ENCODE results near the gene DNA2. TPM values are rescaled to one million over a fixed set of nuclear protein-coding genes. Genes with fewer than 3 reads are reported as not detected.
A peak's percentile ranks its signal among the peaks of the same experiment; 100 is the strongest.
"Not testable (repeated sequence)": the region's sequence is repeated elsewhere in the genome, so short reads cannot be mapped to it uniquely, and the experiment has no call there.

DNA2 gene
- total RNA-seq, 2 experiments from 2014 or later: 51.4 to 52.6 TPM

DNA sequence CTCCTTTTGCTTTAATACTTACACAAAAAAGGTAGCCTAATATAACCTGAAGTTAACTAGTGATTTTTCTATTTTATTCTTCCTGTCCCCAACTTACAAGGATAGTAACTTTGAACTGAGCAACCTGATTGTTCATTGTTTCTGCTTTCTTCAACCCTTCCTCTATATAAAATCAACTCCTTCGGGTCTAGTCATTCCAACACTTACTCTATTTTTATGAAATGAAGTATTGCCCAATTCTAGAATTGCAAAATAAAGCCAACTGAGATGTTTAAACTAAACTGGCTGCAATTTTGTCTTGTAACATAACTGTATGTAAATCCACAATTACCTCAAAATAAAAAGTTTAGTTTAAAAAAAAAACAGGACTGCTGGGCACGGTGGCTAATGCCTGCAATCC lies 20.3 kb upstream of the DNA2 start:
- ChIA-PET POLR2A (no interaction called here), CTCF (no interaction called here)
- ATAC-seq: no peak
- Mint-ChIP-seq H3K36me3 (ENCODE audit: low read depth) (peaks cover 18% of the 10 kb centered on the region), H3K4me1 (ENCODE audit: low read depth) (no peaks in the 10 kb centered on the region), H3K27me3 (ENCODE audit: low read depth) (no peaks in the 10 kb centered on the region), H3K9me3 (ENCODE audit: insufficient read depth) (no peaks in the 10 kb centered on the region), H3K27ac (no peak overlapping the region), H3K4me3 (no peak overlapping the region)
- no peak for DNase-seq

GRCh38 chr10:68489919-68490318 lies 18.1 kb upstream of the DNA2 start:
- DNase-seq (no peak), ATAC-seq (no peak)
- Mint-ChIP-seq H3K36me3 (ENCODE audit: low read depth) (peaks cover 20% of the 10 kb centered on the region), H3K4me3 (no peak overlapping the region), H3K4me1 (ENCODE audit: low read depth) (no peaks in the 10 kb centered on the region), H3K27me3 (ENCODE audit: low read depth) (no peaks in the 10 kb centered on the region), H3K27ac (no peak overlapping the region), H3K9me3 (ENCODE audit: insufficient read depth) (no peaks in the 10 kb centered on the region)
- POLR2A ChIA-PET: no interaction called here
- CTCF ChIA-PET: no interaction called here

DNA sequence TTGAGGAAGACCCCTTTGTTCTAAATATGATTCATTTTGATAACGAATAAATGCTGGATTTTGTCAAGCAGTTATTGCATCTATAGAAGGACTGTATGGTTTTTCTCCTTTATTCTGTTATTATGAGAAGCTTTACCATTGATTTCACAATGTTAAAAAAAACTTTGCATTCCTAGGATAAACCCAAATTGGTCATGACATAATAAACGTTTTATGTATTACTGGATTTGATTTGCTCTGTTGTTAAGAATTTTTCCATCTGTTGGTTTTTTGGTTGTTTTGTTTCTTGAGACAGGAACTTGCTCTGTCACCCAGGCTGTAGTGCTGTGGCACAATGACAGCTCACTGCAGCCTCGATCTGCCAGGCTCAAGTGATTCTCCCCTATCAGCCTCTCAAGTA lies 2.2 kb upstream of the DNA2 start:
- Mint-ChIP-seq H3K27ac (no peak overlapping the region), H3K4me3 (no peak overlapping the region), H3K27me3 (ENCODE audit: low read depth) (no peaks in the 10 kb centered on the region), H3K4me1 (ENCODE audit: low read depth) (peaks cover 22% of the 10 kb centered on the region), H3K9me3 (ENCODE audit: insufficient read depth) (no peaks in the 10 kb centered on the region), H3K36me3 (ENCODE audit: low read depth) (peaks cover 16% of the 10 kb centered on the region)
- no peak for ATAC-seq
- no peak for DNase-seq
- ChIA-PET POLR2A (interaction anchor here (1.1 kb wide), 1 partner anchor 141 kb away, joined by 3 read pairs; the partner anchor contains the start of gene PBLD), CTCF (no interaction called here)

GRCh38 chr10:68471063-68471585 lies 649 bp downstream of the DNA2 start:
- H3K27me3 Mint-ChIP-seq (ENCODE audit: low read depth): no peaks in the 10 kb centered on the region
- peaks cover 25% of the 10 kb centered on the region for H3K4me1 Mint-ChIP-seq (ENCODE audit: low read depth)
- ATAC-seq (peak; percentile 17), DNase-seq (no peak)
- peak overlapping the region; percentile 99 for H3K4me3 Mint-ChIP-seq
- peaks cover 33% of the 10 kb centered on the region for H3K36me3 Mint-ChIP-seq (ENCODE audit: low read depth)
- no peaks in the 10 kb centered on the region for H3K9me3 Mint-ChIP-seq (ENCODE audit: insufficient read depth)
- CTCF ChIA-PET: no interaction called here
- POLR2A ChIA-PET: interaction anchor here (0.9 to 1.3 kb wide), 3 partner anchors 64 to 139 kb away, joined by 3 to 4 read pairs (median 3); partner anchors contain the start of genes HNRNPH3 and RUFY2
- H3K27ac Mint-ChIP-seq: peak overlapping the region; percentile 99

GRCh38 chr10:68470300-68470699 lies 1.5 kb downstream of the DNA2 start:
- no peaks in the 10 kb centered on the region for H3K9me3 Mint-ChIP-seq (ENCODE audit: insufficient read depth)
- peak overlapping the region; percentile 99 for H3K4me3 Mint-ChIP-seq
- ChIA-PET CTCF (no interaction called here), POLR2A (interaction anchor here (0.9 kb wide), 1 partner anchor 64 kb away, joined by 3 read pairs; the partner anchor contains the start of gene RUFY2)
- DNase-seq (no peak), ATAC-seq (no peak)
- H3K27me3 Mint-ChIP-seq (ENCODE audit: low read depth): no peaks in the 10 kb centered on the region
- H3K36me3 Mint-ChIP-seq (ENCODE audit: low read depth): peaks cover 39% of the 10 kb centered on the region
- peaks cover 25% of the 10 kb centered on the region for H3K4me1 Mint-ChIP-seq (ENCODE audit: low read depth)
- H3K27ac Mint-ChIP-seq: peak overlapping the region; percentile 58

- Mint-ChIP-seq H3K27me3 (ENCODE audit: low read depth) (no peaks in the 10 kb centered on the region), H3K27ac (peak overlapping the region; percentile 58), H3K9me3 (ENCODE audit: insufficient read depth) (no peaks in the 10 kb centered on the region), H3K36me3 (ENCODE audit: low read depth) (peaks cover 42% of the 10 kb centered on the region), H3K4me1 (ENCODE audit: low read depth) (peaks cover 25% of the 10 kb centered on the region), H3K4me3 (peak overlapping the region; percentile 99)
- no peak for DNase-seq
- CTCF ChIA-PET: no interaction called here
- no peak for ATAC-seq
- POLR2A ChIA-PET: interaction anchor here (0.9 kb wide), 1 partner anchor 63 kb away, joined by 3 read pairs; the partner anchor contains the start of gene RUFY2
Measured at GRCh38 chr10:68469838-68470237, 1.9 kb downstream of the DNA2 start.

GRCh38 chr10:68464729-68465128 lies 7.0 kb downstream of the DNA2 start:
- H3K4me3 Mint-ChIP-seq; ATAC-seq; H3K27ac Mint-ChIP-seq; H3K9me3 Mint-ChIP-seq (ENCODE audit: insufficient read depth); H3K27me3 Mint-ChIP-seq (ENCODE audit: low read depth); H3K4me1 Mint-ChIP-seq (ENCODE audit: low read depth); CTCF ChIA-PET; POLR2A ChIA-PET; DNase-seq: not testable (repeated sequence)
- H3K36me3 Mint-ChIP-seq (ENCODE audit: low read depth): peaks cover 62% of the 10 kb centered on the region

DNA sequence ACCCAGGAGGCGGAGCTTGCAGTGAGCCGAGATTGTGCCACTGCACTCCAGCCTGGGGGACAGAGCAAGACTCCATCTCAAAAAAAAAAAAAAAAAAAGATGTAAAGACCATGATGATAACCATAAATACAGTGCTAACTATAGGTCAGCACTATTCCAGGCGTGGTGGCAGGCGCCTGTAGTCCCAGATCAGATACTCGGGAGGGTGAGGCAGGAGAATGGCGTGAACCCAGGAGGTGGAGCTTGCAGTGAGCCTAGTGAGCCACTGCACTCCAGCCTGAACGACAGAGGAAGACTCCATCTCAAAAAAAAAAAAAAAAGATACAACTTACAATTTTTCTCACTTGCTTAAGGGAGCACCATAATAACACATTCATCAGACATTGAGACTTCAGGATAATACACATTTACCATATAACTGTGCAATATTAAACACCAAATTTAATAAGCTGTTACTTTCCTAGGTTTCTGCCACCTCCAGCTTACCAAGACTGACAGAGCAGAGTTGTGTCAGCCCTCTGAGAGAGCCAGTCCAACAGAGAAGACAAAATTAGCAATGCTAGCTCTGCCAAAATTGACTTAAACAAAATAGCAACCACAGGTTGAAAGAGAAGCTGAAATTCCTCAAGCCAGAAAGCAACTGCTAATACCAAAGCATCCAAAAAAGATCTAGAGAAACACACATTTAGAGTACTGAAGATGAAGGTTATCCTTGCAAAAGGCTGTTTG lies 8.2 kb downstream of the DNA2 start:
- DNase-seq: no peak
- no peaks in the 10 kb centered on the region for H3K9me3 Mint-ChIP-seq (ENCODE audit: insufficient read depth)
- peaks cover 62% of the 10 kb centered on the region for H3K36me3 Mint-ChIP-seq (ENCODE audit: low read depth)
- peaks cover 2% of the 10 kb centered on the region for H3K4me1 Mint-ChIP-seq (ENCODE audit: low read depth)
- ATAC-seq: no peak
- POLR2A ChIA-PET: no interaction called here
- H3K4me3 Mint-ChIP-seq: no peak overlapping the region
- no peaks in the 10 kb centered on the region for H3K27me3 Mint-ChIP-seq (ENCODE audit: low read depth)
- CTCF ChIA-PET: no interaction called here
- H3K27ac Mint-ChIP-seq: no peak overlapping the region

DNA sequence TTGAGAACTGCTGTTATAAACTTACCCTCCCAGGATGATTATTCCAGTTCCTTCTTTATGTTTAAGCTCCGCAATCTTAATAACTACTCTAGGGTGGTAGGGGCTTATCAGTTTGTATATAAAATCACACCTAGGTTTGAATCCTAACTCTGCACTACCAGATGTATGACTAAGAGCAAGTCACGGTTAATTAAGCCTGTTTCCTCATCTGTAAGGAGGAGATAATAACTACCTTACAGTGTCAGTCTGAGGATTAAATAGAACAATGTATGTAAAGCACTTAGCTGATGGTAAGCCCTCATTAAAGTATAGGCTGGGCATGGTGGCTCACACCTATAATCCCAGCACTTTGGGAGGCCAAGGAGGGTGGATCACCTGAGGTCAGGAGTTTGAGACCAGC lies 9.2 kb downstream of the DNA2 start:
- ATAC-seq (no peak), DNase-seq (no peak)
- H3K36me3 Mint-ChIP-seq (ENCODE audit: low read depth): peaks cover 56% of the 10 kb centered on the region
- no peak overlapping the region for H3K27ac Mint-ChIP-seq
- ChIA-PET CTCF (no interaction called here), POLR2A (no interaction called here)
- H3K27me3 Mint-ChIP-seq (ENCODE audit: low read depth): no peaks in the 10 kb centered on the region
- H3K4me1 Mint-ChIP-seq (ENCODE audit: low read depth): peaks cover 2% of the 10 kb centered on the region
- H3K4me3 Mint-ChIP-seq: no peak overlapping the region
- no peaks in the 10 kb centered on the region for H3K9me3 Mint-ChIP-seq (ENCODE audit: insufficient read depth)

DNA sequence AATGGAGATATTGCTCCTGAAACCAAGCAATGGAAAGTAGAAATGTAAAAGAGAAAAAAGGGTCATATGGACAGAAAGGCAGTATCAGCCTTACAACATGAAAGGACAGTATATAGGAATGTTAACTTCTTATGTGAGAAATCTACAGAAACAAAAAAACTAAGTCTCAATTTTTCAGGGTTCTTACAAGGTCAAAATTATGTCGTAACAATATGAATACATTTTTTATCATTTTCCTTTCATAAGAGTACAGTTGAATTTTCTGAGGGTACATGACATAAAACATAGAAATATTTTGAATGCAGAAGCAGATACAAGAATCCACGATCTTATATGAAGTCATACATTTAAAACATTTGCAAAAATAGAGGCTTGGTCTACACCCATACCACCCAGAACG lies 10.7 kb downstream of the DNA2 start:
- no peak for DNase-seq

GRCh38 chr10:68449698-68450097 lies 22.1 kb downstream of the DNA2 start:
- POLR2A ChIA-PET; DNase-seq; ATAC-seq; H3K27ac Mint-ChIP-seq; H3K9me3 Mint-ChIP-seq (ENCODE audit: insufficient read depth); CTCF ChIA-PET; H3K4me1 Mint-ChIP-seq (ENCODE audit: low read depth); H3K4me3 Mint-ChIP-seq; H3K27me3 Mint-ChIP-seq (ENCODE audit: low read depth): not testable (repeated sequence)
- H3K36me3 Mint-ChIP-seq (ENCODE audit: low read depth): peaks cover 39% of the 10 kb centered on the region

More for the DNA sequence above, 10.7 kb downstream of the DNA2 start:
- Mint-ChIP-seq H3K9me3 (ENCODE audit: insufficient read depth) (no peaks in the 10 kb centered on the region), H3K4me3 (no peak overlapping the region), H3K4me1 (ENCODE audit: low read depth) (peaks cover 2% of the 10 kb centered on the region), H3K27me3 (ENCODE audit: low read depth) (no peaks in the 10 kb centered on the region), H3K36me3 (ENCODE audit: low read depth) (peaks cover 54% of the 10 kb centered on the region), H3K27ac (no peak overlapping the region)
- ChIA-PET POLR2A (no interaction called here), CTCF (no interaction called here)
- no peak for ATAC-seq

DNA sequence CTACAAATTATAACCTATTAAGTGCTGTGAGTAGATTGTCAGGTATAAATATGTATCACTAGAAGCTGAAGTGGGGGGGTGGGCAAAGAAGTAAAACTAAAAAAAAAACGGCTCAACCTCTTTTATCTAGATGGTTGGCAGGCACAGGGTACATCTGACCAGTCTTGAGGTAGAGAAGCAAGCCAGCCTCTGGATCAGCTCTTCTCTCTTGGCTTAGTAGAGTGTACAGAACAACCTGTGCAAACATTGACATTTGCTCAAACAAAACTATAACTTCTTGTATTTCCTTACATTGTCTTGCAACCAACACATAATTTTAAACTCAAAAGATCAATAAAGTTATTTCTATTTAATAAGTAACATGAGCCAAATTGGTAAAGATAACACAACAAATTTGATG lies 25.6 kb downstream of the DNA2 start:
- no peak for ATAC-seq
- H3K9me3 Mint-ChIP-seq (ENCODE audit: insufficient read depth): no peaks in the 10 kb centered on the region
- no peak for DNase-seq
- no peak overlapping the region for H3K27ac Mint-ChIP-seq
- POLR2A ChIA-PET: no interaction called here
- no peaks in the 10 kb centered on the region for H3K27me3 Mint-ChIP-seq (ENCODE audit: low read depth)
- peaks cover 32% of the 10 kb centered on the region for H3K36me3 Mint-ChIP-seq (ENCODE audit: low read depth)
- no peaks in the 10 kb centered on the region for H3K4me1 Mint-ChIP-seq (ENCODE audit: low read depth)
- no peak overlapping the region for H3K4me3 Mint-ChIP-seq
- CTCF ChIA-PET: no interaction called here

Measured in activated CD8-positive, alpha-beta T cell treated with anti-CD3 and anti-CD28 coated beads, Interleukin-2, amount 10 ng/mL, durations not matched to agents 7 days and 5 days (primary cell).